ENCODE data around the gene USP47. TPM values are rescaled to one million over a fixed set of nuclear protein-coding genes. Genes with fewer than 3 reads are reported as not detected.

Gene USP47
- total and polyA plus RNA-seq, 8 donors = 40.9 to 127 (median 108) TPM

GRCh38 chr11:11946878-11947277 lies 105.1 kb downstream of the USP47 start:
- no peak for DNase-seq
- no peaks in the 10 kb centered on the region for H3K9me3 ChIP-seq
- ATAC-seq = no peak
- H3K27me3 ChIP-seq = no peaks in the 10 kb centered on the region
- intact Hi-C loops (cut with DNase I) = no loop called here
- H3K4me1 ChIP-seq = no peaks in the 10 kb centered on the region
- H3K4me3 ChIP-seq = no peak overlapping the region
- peaks cover 0 to 88% of the 10 kb centered on the region in 2 donors for H3K36me3 ChIP-seq
- no peak for TF ChIP-seq CTCF (IDR thresholded peaks at IDR 0.05)
- H3K27ac ChIP-seq = no peak overlapping the region

- no peak for DNase-seq
- TF ChIP-seq CTCF (IDR thresholded peaks at IDR 0.05) = no peak
- Histone ChIP-seq H3K27me3 (no peaks in the 10 kb centered on the region), H3K36me3 (peaks cover 0 to 88% of the 10 kb centered on the region in 2 donors), H3K27ac (no peak overlapping the region), H3K4me1 (no peaks in the 10 kb centered on the region), H3K4me3 (no peak overlapping the region), H3K9me3 (no peaks in the 10 kb centered on the region)
- ATAC-seq = no peak
- intact Hi-C loops (cut with DNase I) = no loop called here
Observed at GRCh38 chr11:11947825-11948224, 106.1 kb downstream of the USP47 start.

- TF ChIP-seq CTCF (IDR thresholded peaks at IDR 0.05) = no peak
- peaks cover 0 to 90% of the 10 kb centered on the region in 2 donors for H3K36me3 ChIP-seq
- no peaks in the 10 kb centered on the region for H3K9me3 ChIP-seq
- no peaks in the 10 kb centered on the region for H3K27me3 ChIP-seq
- intact Hi-C loops (cut with DNase I) = no loop called here
- ATAC-seq (no peak), DNase-seq (no peak)
- H3K4me1 ChIP-seq = no peaks in the 10 kb centered on the region
- H3K4me3 ChIP-seq = no peak overlapping the region
- H3K27ac ChIP-seq = no peak overlapping the region
Observed at GRCh38 chr11:11948242-11948947, 106.6 kb downstream of the USP47 start.

- ATAC-seq (no peak), DNase-seq (no peak)
- no peak for TF ChIP-seq CTCF (IDR thresholded peaks at IDR 0.05)
- intact Hi-C loops (cut with DNase I) = no loop called here
- Histone ChIP-seq H3K4me3 (no peak overlapping the region), H3K27ac (no peak overlapping the region), H3K4me1 (no peaks in the 10 kb centered on the region), H3K36me3 (peaks cover 0 to 92% of the 10 kb centered on the region in 2 donors), H3K27me3 (no peaks in the 10 kb centered on the region), H3K9me3 (no peaks in the 10 kb centered on the region)
Observed at GRCh38 chr11:11949482-11949881, 107.7 kb downstream of the USP47 start.

- no peak for TF ChIP-seq CTCF (IDR thresholded peaks at IDR 0.05)
- H3K4me3 ChIP-seq = no peak overlapping the region
- H3K27ac ChIP-seq = no peak overlapping the region
- ATAC-seq = no peak
- intact Hi-C loops (cut with DNase I) = no loop called here
- no peak for DNase-seq
- no peaks in the 10 kb centered on the region for H3K9me3 ChIP-seq
- no peaks in the 10 kb centered on the region for H3K27me3 ChIP-seq
- peaks cover 0 to 97% of the 10 kb centered on the region in 2 donors for H3K36me3 ChIP-seq
- no peaks in the 10 kb centered on the region for H3K4me1 ChIP-seq
Observed at GRCh38 chr11:11952036-11952435, 110.3 kb downstream of the USP47 start.
